NT2/D1 (cell line): Measurements from ENCODE around the gene XPC.

Source experiments
- DNase-seq: peaks from one replicate; pipeline ENCODE4 v3.0.0-alpha.2; 2011; ENCODE audit warnings: low read depth, low spot score
- H3K27me3 ChIP-seq: 2 replicates; pipeline ENCODE4 v1.6.0; 2011; ENCODE audit warnings: mild to moderate bottlenecking; ENCODE audit not compliant: insufficient read length, insufficient read depth
- H3K36me3 ChIP-seq: 2 replicates; pipeline ENCODE4 v1.6.1; 2011; ENCODE audit warnings: mild to moderate bottlenecking, low read length, mixed read lengths; ENCODE audit not compliant: insufficient read depth, insufficient read length
- H3K4me1 ChIP-seq: 2 replicates; pipeline ENCODE4 v1.5.1; 2011; ENCODE audit not compliant: insufficient read depth, insufficient read length
- H3K4me3 ChIP-seq: 2 replicates; pipeline ENCODE4 v1.5.1; 2011; ENCODE audit warnings: low read depth; ENCODE audit not compliant: insufficient read length
- H3K9ac ChIP-seq: 2 replicates; pipeline ENCODE4 v1.6.0; 2011; ENCODE audit warnings: low read depth; ENCODE audit not compliant: insufficient read length
- H3K9me3 ChIP-seq: 2 replicates; pipeline ENCODE4 v1.5.1; 2011; ENCODE audit warnings: mild to moderate bottlenecking, low read length; ENCODE audit not compliant: insufficient read depth
- SUZ12 ChIP-seq: IDR thresholded peaks from 2 replicates; pipeline ENCODE4 v1.6.1; 2011; ENCODE audit not compliant: insufficient read length, insufficient read depth; ENCODE audit errors: extremely low read depth
- YY1 ChIP-seq: IDR thresholded peaks from 2 replicates; pipeline ENCODE4 v1.6.1; 2011; ENCODE audit not compliant: insufficient read length, insufficient read depth
- ZNF274 ChIP-seq: IDR thresholded peaks from 2 replicates; pipeline ENCODE4 v1.6.1; 2011; ENCODE audit warnings: mild to moderate bottlenecking, low read depth, low read length

XPC gene

GRCh38 chr3:14179114-14179465, 689 bp upstream of the XPC start:
- Histone ChIP-seq H3K4me1 (no peaks in the 10 kb centered on the region), H3K9me3 (no peaks in the 10 kb centered on the region), H3K4me3 (peak overlapping the region; percentile 86), H3K36me3 (peaks cover 33% of the 10 kb centered on the region), H3K27me3 (no peaks in the 10 kb centered on the region), H3K9ac (peak overlapping the region; percentile 96)
- no peak for TF ChIP-seq SUZ12
- no peak for TF ChIP-seq YY1
- TF ChIP-seq ZNF274, result no peak
- no peak for DNase-seq

GRCh38 chr3:14177580-14178246, 688 bp downstream of the XPC start:
- Histone ChIP-seq H3K4me3 (peak overlapping the region; percentile 86), H3K9me3 (no peaks in the 10 kb centered on the region), H3K36me3 (peaks cover 23% of the 10 kb centered on the region), H3K4me1 (no peaks in the 10 kb centered on the region), H3K27me3 (no peaks in the 10 kb centered on the region), H3K9ac (peak overlapping the region; percentile 96)
- TF ChIP-seq YY1 (no peak), SUZ12 (no peak), ZNF274 (no peak)
- DNase-seq, result no peak

DNA sequence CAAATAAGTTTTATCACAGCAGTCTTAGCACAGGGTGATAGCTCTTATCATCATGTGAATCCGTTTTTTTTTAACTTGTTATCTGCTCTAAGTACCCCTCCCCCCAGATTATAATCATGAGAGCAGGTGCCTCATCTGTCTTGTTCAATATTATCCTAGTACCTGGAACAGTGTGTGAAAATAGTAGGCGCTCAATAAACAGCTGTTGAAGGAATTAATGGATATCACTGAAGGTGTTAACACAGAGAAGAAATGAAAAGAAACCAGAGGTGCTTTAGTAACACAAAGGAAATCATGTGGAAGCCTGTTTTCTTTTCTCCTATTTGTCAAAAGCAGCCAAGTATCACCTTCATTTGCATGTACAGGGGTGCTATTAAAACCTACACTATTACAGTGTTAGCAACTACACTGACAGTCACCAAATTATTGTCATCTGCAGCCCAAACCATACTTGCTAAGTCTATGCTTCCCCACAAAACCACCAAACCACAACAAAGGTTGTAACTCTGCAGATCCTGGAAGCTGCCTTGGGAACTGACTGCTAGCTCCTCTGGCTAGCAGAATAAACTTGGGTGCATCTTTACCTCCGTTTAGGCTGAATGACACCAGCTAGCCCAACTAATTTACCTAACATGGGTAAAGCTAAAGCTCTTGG, 2.9 kb downstream of the XPC start:
- Histone ChIP-seq H3K9ac (no peak overlapping the region), H3K4me1 (no peaks in the 10 kb centered on the region), H3K9me3 (no peaks in the 10 kb centered on the region), H3K4me3 (no peak overlapping the region), H3K36me3 (peaks cover 26% of the 10 kb centered on the region), H3K27me3 (no peaks in the 10 kb centered on the region)
- TF ChIP-seq ZNF274 (no peak), YY1 (no peak), SUZ12 (no peak)
- DNase-seq, result no peak

DNA sequence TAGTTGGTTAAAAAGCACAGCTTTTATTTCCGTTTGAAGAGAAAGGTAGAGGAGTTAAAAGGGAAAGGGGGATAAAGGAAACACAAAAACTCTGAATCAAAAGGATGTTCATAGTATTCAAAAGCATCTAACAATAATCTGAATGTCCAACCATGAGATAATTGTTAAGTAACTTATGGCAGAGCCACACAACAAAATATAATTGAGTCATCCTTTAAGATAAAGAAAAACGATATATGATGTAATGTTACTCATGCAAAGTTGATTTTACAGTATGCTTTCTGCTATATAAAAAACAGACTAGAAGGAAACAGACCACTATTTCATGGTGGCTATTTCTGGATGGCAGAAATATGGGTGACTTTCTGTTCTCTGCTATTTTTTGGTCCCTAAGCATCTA, 3.9 kb downstream of the XPC start:
- Histone ChIP-seq H3K36me3 (peaks cover 36% of the 10 kb centered on the region), H3K27me3 (no peaks in the 10 kb centered on the region), H3K9ac (no peak overlapping the region), H3K9me3 (no peaks in the 10 kb centered on the region), H3K4me1 (no peaks in the 10 kb centered on the region), H3K4me3 (no peak overlapping the region)
- DNase-seq, result no peak
- no peak for TF ChIP-seq YY1
- no peak for TF ChIP-seq ZNF274
- no peak for TF ChIP-seq SUZ12

GRCh38 chr3:14172496-14172895, 5.9 kb downstream of the XPC start:
- Histone ChIP-seq H3K9me3 (no peaks in the 10 kb centered on the region), H3K4me1 (no peaks in the 10 kb centered on the region), H3K4me3 (no peak overlapping the region), H3K36me3 (peaks cover 56% of the 10 kb centered on the region), H3K9ac (no peak overlapping the region), H3K27me3 (no peaks in the 10 kb centered on the region)
- TF ChIP-seq ZNF274 (no peak), YY1 (no peak), SUZ12 (no peak)
- no peak for DNase-seq

DNA sequence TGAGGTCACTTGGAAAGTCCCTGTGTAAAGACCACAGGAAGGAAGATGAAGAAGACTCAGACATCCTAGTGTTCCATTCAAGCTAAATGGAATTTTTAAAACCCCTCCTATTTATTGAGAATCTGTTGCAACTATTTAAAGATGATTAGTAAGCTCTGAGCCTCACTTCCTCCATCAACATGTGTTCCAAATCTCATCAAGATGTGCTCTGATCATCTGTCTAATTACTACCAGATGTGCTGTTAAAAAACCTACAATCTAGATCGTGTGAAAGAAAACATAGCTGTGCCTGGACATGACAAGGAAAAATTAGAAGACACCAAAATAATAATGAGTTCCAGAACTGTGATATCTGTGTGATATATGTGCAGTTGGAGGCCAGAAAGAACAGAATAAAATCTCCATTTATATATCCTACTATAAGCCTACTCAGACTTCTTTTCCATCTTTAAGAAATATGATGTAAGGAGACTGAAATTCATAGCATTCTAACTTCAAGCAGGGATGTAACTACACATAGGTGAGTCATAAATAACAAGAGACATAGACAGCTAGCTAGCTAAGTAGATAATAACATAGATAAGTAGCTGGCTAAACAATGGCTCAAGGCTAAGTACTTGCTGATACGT, 7.8 kb downstream of the XPC start:
- Histone ChIP-seq H3K27me3 (no peaks in the 10 kb centered on the region), H3K9me3 (no peaks in the 10 kb centered on the region), H3K9ac (no peak overlapping the region), H3K4me1 (no peaks in the 10 kb centered on the region), H3K4me3 (no peak overlapping the region), H3K36me3 (peaks cover 73% of the 10 kb centered on the region)
- no peak for DNase-seq
- TF ChIP-seq SUZ12 (no peak), ZNF274 (no peak), YY1 (no peak)

DNA sequence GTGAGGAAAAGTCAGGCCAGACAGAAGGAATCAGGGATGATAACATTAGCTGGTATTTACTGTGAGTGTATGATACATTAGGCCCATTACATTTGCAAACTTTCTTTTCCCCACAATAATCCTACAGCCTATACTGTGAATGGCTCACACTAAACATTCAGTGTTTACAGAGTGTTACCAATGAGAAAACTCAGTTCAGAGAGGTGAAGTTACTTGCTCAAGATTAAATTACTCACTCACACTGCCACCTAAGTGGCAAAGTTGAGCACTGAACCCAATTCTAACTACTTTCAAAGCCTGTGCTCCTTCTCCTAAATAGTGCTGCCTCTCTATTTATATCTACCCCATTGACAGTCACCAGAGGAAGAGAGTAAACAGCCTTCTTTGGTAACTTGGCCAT, 8.5 kb downstream of the XPC start:
- H3K9me3 ChIP-seq, result no peaks in the 10 kb centered on the region
- H3K36me3 ChIP-seq, result peaks cover 81% of the 10 kb centered on the region
- TF ChIP-seq SUZ12, result no peak
- no peak for TF ChIP-seq YY1
- TF ChIP-seq ZNF274, result no peak
- no peaks in the 10 kb centered on the region for H3K4me1 ChIP-seq
- no peak overlapping the region for H3K9ac ChIP-seq
- no peak overlapping the region for H3K4me3 ChIP-seq
- no peak for DNase-seq
- no peaks in the 10 kb centered on the region for H3K27me3 ChIP-seq
